ENCODE results near the gene HNRNPDL. TPM values are rescaled to one million over a fixed set of nuclear protein-coding genes. Genes with fewer than 3 reads are reported as not detected.

The HNRNPDL gene
- polyA plus RNA-seq, 1 donor from 2014 or later, result 1,146 TPM

GRCh38 chr4:82432596-82432995, 2.3 kb upstream of the HNRNPDL start:
- TF ChIP-seq CTCF (IDR thresholded peaks at IDR 0.05; ENCODE audit: poor library complexity, severe bottlenecking), result no peak
- TF ChIP-seq RAD21 (conservative IDR thresholded peaks at IDR 0.05), result no peak
- no peak for TF ChIP-seq EP300 (conservative IDR thresholded peaks at IDR 0.05; ENCODE audit: poor library complexity, severe bottlenecking)
- no peak for TF ChIP-seq TAF1 (IDR thresholded peaks at IDR 0.05; ENCODE audit: low read depth)
- no peak for TF ChIP-seq SMC3 (conservative IDR thresholded peaks at IDR 0.05; ENCODE audit: poor library complexity)
- no peak for TF ChIP-seq MXI1 (conservative IDR thresholded peaks at IDR 0.05; ENCODE audit: poor library complexity, severe bottlenecking)
- no peak for TF ChIP-seq REST (IDR thresholded peaks at IDR 0.05; ENCODE audit: borderline replicate concordance)
- no peak for TF ChIP-seq POLR2AphosphoS5 (IDR thresholded peaks at IDR 0.05)
- no peak for TF ChIP-seq EZH2 (IDR thresholded peaks at IDR 0.05; ENCODE audit: borderline replicate concordance, insufficient read depth, low read length, poor library complexity, severe bottlenecking)
- H2AFZ ChIP-seq (ENCODE audit: low read depth, low read length), result no peak overlapping the region
- H4K20me1 ChIP-seq (ENCODE audit: insufficient read depth), result peaks cover 11% of the 10 kb centered on the region
- peaks cover 60% of the 10 kb centered on the region for H3K79me2 ChIP-seq (replicated peaks; ENCODE audit: insufficient read depth, low read length)
- H3K4me2 ChIP-seq (ENCODE audit: low read length), result no peak overlapping the region
- no peaks in the 10 kb centered on the region for H3K9me3 ChIP-seq (ENCODE audit: low read length)
- no peak overlapping the region for H3K27ac ChIP-seq (ENCODE audit: low read length)
- peak overlapping the region; percentile 82 for H3K4me3 ChIP-seq (ENCODE audit: low read length)
- peaks cover 6% of the 10 kb centered on the region for H3K36me3 ChIP-seq (ENCODE audit: insufficient read depth, low read length)
- H3K9ac ChIP-seq (ENCODE audit: low read length), result no peak overlapping the region
- no peaks in the 10 kb centered on the region for H3K27me3 ChIP-seq (ENCODE audit: insufficient read depth, low read depth, low read length)
- no peaks in the 10 kb centered on the region for H3F3A ChIP-seq (ENCODE audit: insufficient read depth, low read length, poor library complexity, severe bottlenecking)
- no peaks in the 10 kb centered on the region for H3K9me2 ChIP-seq (ENCODE audit: insufficient read depth, low read length)

- Histone ChIP-seq H3K27ac (ENCODE audit: low read length) (peak overlapping the region; percentile 100), H3K27me3 (ENCODE audit: insufficient read depth, low read depth, low read length) (no peaks in the 10 kb centered on the region), H2AFZ (ENCODE audit: low read depth, low read length) (no peak overlapping the region), H3K36me3 (ENCODE audit: insufficient read depth, low read length) (peaks cover 6% of the 10 kb centered on the region), H3K9me3 (ENCODE audit: low read length) (no peaks in the 10 kb centered on the region), H3K4me2 (ENCODE audit: low read length) (peak overlapping the region; percentile 59), H3K79me2 (replicated peaks; ENCODE audit: insufficient read depth, low read length) (peaks cover 67% of the 10 kb centered on the region), H3F3A (ENCODE audit: insufficient read depth, low read length, poor library complexity, severe bottlenecking) (no peaks in the 10 kb centered on the region), H3K4me3 (ENCODE audit: low read length) (peak overlapping the region; percentile 82), H4K20me1 (ENCODE audit: insufficient read depth) (peaks cover 19% of the 10 kb centered on the region), H3K9ac (ENCODE audit: low read length) (peak overlapping the region; percentile 100), H3K9me2 (ENCODE audit: insufficient read depth, low read length) (no peaks in the 10 kb centered on the region)
- no peak for TF ChIP-seq RAD21 (conservative IDR thresholded peaks at IDR 0.05)
Observed at GRCh38 chr4:82431831-82432230, 1.6 kb upstream of the HNRNPDL start.

All from neural cell (in vitro differentiated cells).